Measurements from ENCODE around the gene SRRM2. TPM values are rescaled to one million over a fixed set of nuclear protein-coding genes. Genes with fewer than 3 reads are reported as not detected.

The SRRM2 gene
- polyA plus RNA-seq, 1 donor (not counting 4 experiments of a cell fraction or from before 2014, with no cell fraction given) = 101 TPM

DNA sequence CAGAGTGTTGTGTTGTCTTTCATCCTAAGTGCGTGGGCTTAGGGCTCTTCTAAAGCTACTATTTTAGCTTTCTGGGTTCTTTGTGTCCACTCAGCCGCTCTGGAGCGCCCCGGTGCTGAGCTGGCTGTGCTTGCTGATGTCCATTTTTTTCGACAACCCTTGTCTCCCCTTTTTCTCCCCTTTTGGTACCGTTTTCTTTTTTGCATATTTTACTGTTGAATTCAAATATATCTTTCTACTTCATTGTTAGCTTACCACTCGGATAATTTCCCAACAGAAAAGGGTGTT lies 1.2 kb downstream of the SRRM2 start:
- dilution Hi-C loops (cut with MboI; ENCODE audit: extremely low pct_ligation_motif_present, low sequenced_read_pairs) = no loop called here
- Histone ChIP-seq H2AFZ (ENCODE audit: control insufficient read depth, low read length) (no peak overlapping the region), H3K36me3 (ENCODE audit: control insufficient read depth in 2 of 2, extremely low read depth in 1 of 2, insufficient read depth in 2 of 2, low read length in 2 of 2) (peaks cover 16 to 27% of the 10 kb centered on the region in 2 experiments), H3K4me1 (ENCODE audit: control insufficient read depth, extremely low read depth, insufficient read depth, low read length) (peaks cover 22% of the 10 kb centered on the region), H3K9me3 (ENCODE audit: control insufficient read depth, low read depth, low read length) (no peaks in the 10 kb centered on the region), H4K20me1 (ENCODE audit: control insufficient read depth, extremely low read depth, insufficient read depth, low read length) (peaks cover 46% of the 10 kb centered on the region), H3K9ac (ENCODE audit: control insufficient read depth, extremely low read depth, insufficient read depth, low read length) (peak overlapping the region; percentile 86), H3K79me2 (ENCODE audit: control insufficient read depth, insufficient read depth, low read length) (peaks cover 63% of the 10 kb centered on the region), H3K27me3 (ENCODE audit: control insufficient read depth, extremely low read depth, insufficient read depth, low read length) (no peaks in the 10 kb centered on the region), H3K4me2 (ENCODE audit: control insufficient read depth, extremely low read depth, insufficient read depth, low read depth, low read length) (peak overlapping the region; percentile 98), H3K4me3 (ENCODE audit: control insufficient read depth in 2 of 3, extremely low read depth in 1 of 3, insufficient read depth in 2 of 3, low read depth in 1 of 3, low read length in 3 of 3) (peak overlapping the region; percentile 83 to 95 (median 85)), H3K9me1 (ENCODE audit: control insufficient read depth, extremely low read depth, insufficient read depth, low read length) (peaks cover 2% of the 10 kb centered on the region), H3K27ac (ENCODE audit: control insufficient read depth, insufficient read depth, low read length) (peak overlapping the region; percentile 81)
- FAIRE-seq (no peak), DNase-seq (ENCODE audit: low read depth, low spot score) (no peak)
- TF ChIP-seq, protein P1, sequence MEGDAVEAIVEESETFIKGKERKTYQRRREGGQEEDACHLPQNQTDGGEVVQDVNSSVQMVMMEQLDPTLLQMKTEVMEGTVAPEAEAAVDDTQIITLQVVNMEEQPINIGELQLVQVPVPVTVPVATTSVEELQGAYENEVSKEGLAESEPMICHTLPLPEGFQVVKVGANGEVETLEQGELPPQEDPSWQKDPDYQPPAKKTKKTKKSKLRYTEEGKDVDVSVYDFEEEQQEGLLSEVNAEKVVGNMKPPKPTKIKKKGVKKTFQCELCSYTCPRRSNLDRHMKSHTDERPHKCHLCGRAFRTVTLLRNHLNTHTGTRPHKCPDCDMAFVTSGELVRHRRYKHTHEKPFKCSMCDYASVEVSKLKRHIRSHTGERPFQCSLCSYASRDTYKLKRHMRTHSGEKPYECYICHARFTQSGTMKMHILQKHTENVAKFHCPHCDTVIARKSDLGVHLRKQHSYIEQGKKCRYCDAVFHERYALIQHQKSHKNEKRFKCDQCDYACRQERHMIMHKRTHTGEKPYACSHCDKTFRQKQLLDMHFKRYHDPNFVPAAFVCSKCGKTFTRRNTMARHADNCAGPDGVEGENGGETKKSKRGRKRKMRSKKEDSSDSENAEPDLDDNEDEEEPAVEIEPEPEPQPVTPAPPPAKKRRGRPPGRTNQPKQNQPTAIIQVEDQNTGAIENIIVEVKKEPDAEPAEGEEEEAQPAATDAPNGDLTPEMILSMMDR (optimal IDR thresholded peaks at IDR 0.05 in 1 of 3, IDR thresholded peaks at IDR 0.05 in 1 of 3, conservative IDR thresholded peaks at IDR 0.05 in 1 of 3; ENCODE audit: extremely low read depth in 1 of 3, insufficient read depth in 2 of 3, low read length in 3 of 3) = peak in 1 of 3 experiments; percentile 5
- no peak for TF ChIP-seq EZH2 (IDR thresholded peaks at IDR 0.05; ENCODE audit: low read length)

DNA sequence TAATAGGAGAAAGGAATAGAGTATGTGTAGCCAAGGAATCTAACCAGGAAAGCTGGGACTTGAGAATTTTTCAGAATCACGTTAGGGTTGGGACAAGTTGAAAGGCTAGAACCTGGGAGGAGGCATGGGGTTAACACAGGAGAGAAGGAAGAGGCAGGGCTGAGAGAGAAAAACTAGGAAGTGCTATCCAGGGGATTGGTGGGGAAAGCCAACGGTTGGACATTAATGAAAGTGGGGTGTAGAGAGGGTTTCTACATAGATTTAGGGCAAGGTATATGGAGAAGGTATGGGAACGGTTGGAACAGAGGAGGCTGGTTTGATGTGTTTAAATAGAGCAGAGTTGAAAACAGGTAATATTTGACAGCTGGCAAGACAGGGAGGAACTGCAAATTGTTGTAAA lies 2.7 kb downstream of the SRRM2 start:
- no peaks in the 10 kb centered on the region for H3K27me3 ChIP-seq (ENCODE audit: control insufficient read depth, extremely low read depth, insufficient read depth, low read length)
- TF ChIP-seq, protein P1 (optimal IDR thresholded peaks at IDR 0.05 in 1 of 3, IDR thresholded peaks at IDR 0.05 in 1 of 3, conservative IDR thresholded peaks at IDR 0.05 in 1 of 3; ENCODE audit: extremely low read depth in 1 of 3, insufficient read depth in 2 of 3, low read length in 3 of 3) = no peak
- no peak for TF ChIP-seq EZH2 (IDR thresholded peaks at IDR 0.05; ENCODE audit: low read length)
- FAIRE-seq (no peak), DNase-seq (ENCODE audit: low read depth, low spot score) (no peak)
- H3K4me3 ChIP-seq (ENCODE audit: control insufficient read depth in 2 of 3, extremely low read depth in 1 of 3, insufficient read depth in 2 of 3, low read depth in 1 of 3, low read length in 3 of 3) = peak overlapping the region in 2 of 3 experiments; percentile 47 to 95
- H3K9me1 ChIP-seq (ENCODE audit: control insufficient read depth, extremely low read depth, insufficient read depth, low read length) = peaks cover 5% of the 10 kb centered on the region
- H3K27ac ChIP-seq (ENCODE audit: control insufficient read depth, insufficient read depth, low read length) = no peak overlapping the region
- H3K36me3 ChIP-seq (ENCODE audit: control insufficient read depth in 2 of 2, extremely low read depth in 1 of 2, insufficient read depth in 2 of 2, low read length in 2 of 2) = peaks cover 27 to 42% of the 10 kb centered on the region in 2 experiments
- no peak overlapping the region for H3K9ac ChIP-seq (ENCODE audit: control insufficient read depth, extremely low read depth, insufficient read depth, low read length)
- peaks cover 22% of the 10 kb centered on the region for H3K4me1 ChIP-seq (ENCODE audit: control insufficient read depth, extremely low read depth, insufficient read depth, low read length)
- dilution Hi-C loops (cut with MboI; ENCODE audit: extremely low pct_ligation_motif_present, low sequenced_read_pairs) = no loop called here
- H4K20me1 ChIP-seq (ENCODE audit: control insufficient read depth, extremely low read depth, insufficient read depth, low read length) = peaks cover 52% of the 10 kb centered on the region
- H3K4me2 ChIP-seq (ENCODE audit: control insufficient read depth, extremely low read depth, insufficient read depth, low read depth, low read length) = peak overlapping the region; percentile 98
- no peaks in the 10 kb centered on the region for H3K9me3 ChIP-seq (ENCODE audit: control insufficient read depth, low read depth, low read length)
- peaks cover 77% of the 10 kb centered on the region for H3K79me2 ChIP-seq (ENCODE audit: control insufficient read depth, insufficient read depth, low read length)
- H2AFZ ChIP-seq (ENCODE audit: control insufficient read depth, low read length) = no peak overlapping the region

Measured in keratinocyte (primary cell).